ENCODE results near the gene TAX1BP1. TPM values are rescaled to one million over a fixed set of nuclear protein-coding genes. Genes with fewer than 3 reads are reported as not detected.

Gene TAX1BP1
- total and polyA plus RNA-seq, 8 donors = 28.3 to 64.6 (median 46.4) TPM

DNA sequence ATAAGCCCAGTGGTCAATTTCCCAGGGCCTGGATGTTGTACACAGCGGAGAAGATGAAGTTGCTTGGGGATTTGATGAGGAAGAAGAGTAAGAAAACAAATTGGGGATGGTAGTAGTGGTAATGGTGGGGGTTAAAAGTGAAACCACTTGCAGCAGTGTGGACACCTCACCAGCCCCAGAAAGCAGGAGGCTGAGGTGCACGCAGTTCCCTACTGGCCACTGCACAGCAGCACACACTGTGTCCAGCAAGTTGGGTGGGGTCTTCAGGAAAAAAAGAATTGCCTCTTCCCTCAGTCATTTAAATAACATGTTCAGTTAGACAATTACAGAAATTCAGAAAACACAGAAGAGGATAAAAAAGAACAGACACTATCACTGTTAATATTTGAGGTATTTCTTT, 96.6 kb downstream of the TAX1BP1 start:
- WGBS, 2 donors = 91 to 98% methylated on average over 2 of the region's 2 CpGs
- FAIRE-seq = no peak
- peak in 1 of 4 donors; percentile 4 for ATAC-seq

DNA sequence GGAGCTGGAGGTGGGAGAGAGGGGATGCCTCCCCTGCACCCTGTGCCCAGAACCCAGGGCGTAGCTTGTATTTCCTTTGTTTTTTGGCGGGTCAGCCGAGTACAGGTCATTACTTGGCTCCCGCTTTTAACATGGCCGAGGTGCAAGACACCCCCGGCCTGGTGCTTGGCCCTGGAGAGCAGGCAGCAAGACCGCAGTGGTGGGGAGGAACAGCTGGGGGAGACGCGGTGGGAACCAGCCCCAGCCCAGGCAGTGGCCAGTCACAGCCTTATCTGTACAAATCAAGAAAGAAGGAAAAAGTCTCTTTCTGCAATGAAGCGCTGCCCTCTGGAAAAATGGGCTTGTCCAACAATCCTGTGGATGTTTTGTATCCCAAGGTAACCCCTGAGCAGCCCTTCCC, 99.1 kb downstream of the TAX1BP1 start:
- DNase-seq = no peak
- 87% methylated on average over 10 of the region's 10 CpGs for WGBS, 2 donors

More for the DNA sequence above, 96.6 kb downstream of the TAX1BP1 start:
- Histone ChIP-seq H3K4me1 (no peaks in the 10 kb centered on the region), H3K27me3 (no peaks in the 10 kb centered on the region), H3K27ac (no peak overlapping the region), H3K9me3 (no peaks in the 10 kb centered on the region), H3K36me3 (no peaks in the 10 kb centered on the region), H3K4me3 (no peak overlapping the region)
- DNase-seq = no peak
- TF ChIP-seq, protein P1, sequence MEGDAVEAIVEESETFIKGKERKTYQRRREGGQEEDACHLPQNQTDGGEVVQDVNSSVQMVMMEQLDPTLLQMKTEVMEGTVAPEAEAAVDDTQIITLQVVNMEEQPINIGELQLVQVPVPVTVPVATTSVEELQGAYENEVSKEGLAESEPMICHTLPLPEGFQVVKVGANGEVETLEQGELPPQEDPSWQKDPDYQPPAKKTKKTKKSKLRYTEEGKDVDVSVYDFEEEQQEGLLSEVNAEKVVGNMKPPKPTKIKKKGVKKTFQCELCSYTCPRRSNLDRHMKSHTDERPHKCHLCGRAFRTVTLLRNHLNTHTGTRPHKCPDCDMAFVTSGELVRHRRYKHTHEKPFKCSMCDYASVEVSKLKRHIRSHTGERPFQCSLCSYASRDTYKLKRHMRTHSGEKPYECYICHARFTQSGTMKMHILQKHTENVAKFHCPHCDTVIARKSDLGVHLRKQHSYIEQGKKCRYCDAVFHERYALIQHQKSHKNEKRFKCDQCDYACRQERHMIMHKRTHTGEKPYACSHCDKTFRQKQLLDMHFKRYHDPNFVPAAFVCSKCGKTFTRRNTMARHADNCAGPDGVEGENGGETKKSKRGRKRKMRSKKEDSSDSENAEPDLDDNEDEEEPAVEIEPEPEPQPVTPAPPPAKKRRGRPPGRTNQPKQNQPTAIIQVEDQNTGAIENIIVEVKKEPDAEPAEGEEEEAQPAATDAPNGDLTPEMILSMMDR (IDR thresholded peaks at IDR 0.05) = no peak
- intact Hi-C loops (cut with DNase I) = no loop called here

DNA sequence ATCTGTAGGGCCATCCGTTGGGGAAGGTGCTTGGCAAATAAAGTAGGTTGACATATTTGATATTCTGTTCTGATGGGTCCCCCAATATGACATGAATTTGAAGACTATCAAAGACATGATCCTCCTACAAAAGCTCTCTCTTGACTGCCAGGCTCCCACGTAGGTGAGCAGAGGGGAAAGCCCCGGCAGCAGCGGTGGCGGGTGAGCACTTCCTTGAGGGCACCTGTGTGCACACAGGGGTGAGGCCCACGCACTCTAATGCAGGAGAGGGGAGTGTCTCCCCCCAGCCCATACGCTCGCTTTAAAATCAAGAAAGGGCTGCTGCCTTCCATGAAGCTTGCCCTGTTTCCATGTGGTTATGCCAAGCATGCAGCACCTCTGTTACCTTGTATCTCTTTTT, 100.4 kb downstream of the TAX1BP1 start:
- no peaks in the 10 kb centered on the region for H3K36me3 ChIP-seq
- H3K4me1 ChIP-seq = no peaks in the 10 kb centered on the region
- no peak for ATAC-seq
- TF ChIP-seq, protein P1 (IDR thresholded peaks at IDR 0.05) = no peak
- no peak overlapping the region for H3K4me3 ChIP-seq
- no peaks in the 10 kb centered on the region for H3K27me3 ChIP-seq
- no peak for FAIRE-seq
- 85 to 86% methylated on average over 8 of the region's 8 CpGs for WGBS, 2 donors
- intact Hi-C loops (cut with DNase I) = no loop called here
- H3K9me3 ChIP-seq = no peaks in the 10 kb centered on the region
- no peak for DNase-seq
- no peak overlapping the region for H3K27ac ChIP-seq

More for the DNA sequence above, 99.1 kb downstream of the TAX1BP1 start:
- ATAC-seq = no peak
- no peaks in the 10 kb centered on the region for H3K4me1 ChIP-seq
- H3K9me3 ChIP-seq = no peaks in the 10 kb centered on the region
- H3K36me3 ChIP-seq = no peaks in the 10 kb centered on the region
- H3K4me3 ChIP-seq = no peak overlapping the region
- no peak overlapping the region for H3K27ac ChIP-seq
- H3K27me3 ChIP-seq = no peaks in the 10 kb centered on the region
- intact Hi-C loops (cut with DNase I) = no loop called here
- no peak for FAIRE-seq
- TF ChIP-seq, protein P1 (IDR thresholded peaks at IDR 0.05) = no peak

DNA sequence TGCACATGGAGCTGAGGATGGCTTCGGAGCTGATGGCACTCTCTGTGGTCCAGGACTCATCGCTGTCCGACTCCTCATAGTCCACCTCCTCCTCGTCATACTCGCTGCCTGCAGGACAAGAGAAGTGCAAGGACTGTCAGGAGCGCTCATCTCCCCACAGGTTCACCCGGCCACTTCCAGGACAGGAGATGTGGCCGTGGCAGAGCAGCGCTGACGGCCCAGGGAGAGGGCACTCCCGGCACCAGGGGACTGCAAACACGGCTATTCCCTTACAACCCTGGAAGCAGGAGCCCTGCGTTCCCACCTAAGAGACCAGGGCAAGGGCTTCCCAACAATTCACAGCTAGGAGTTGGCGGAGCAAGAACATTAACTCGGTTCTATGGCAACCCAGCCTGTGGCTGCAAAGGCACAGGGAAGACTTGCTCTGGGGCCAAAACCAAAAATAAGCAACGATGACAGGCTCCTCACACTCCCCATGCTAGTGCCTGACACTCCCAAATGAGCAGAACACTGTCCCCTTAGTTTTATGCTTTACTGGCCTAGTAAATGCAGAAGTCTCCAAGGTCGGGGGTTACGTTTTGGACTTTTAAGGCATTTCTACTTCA, 100.9 kb downstream of the TAX1BP1 start:
- H3K9me3 ChIP-seq = no peaks in the 10 kb centered on the region
- H3K27me3 ChIP-seq = no peaks in the 10 kb centered on the region
- no peak for DNase-seq
- H3K4me3 ChIP-seq = no peak overlapping the region
- ATAC-seq = no peak
- no peaks in the 10 kb centered on the region for H3K4me1 ChIP-seq
- H3K27ac ChIP-seq = no peak overlapping the region
- FAIRE-seq = no peak
- intact Hi-C loops (cut with DNase I) = no loop called here
- TF ChIP-seq, protein P1 (IDR thresholded peaks at IDR 0.05) = no peak
- no peaks in the 10 kb centered on the region for H3K36me3 ChIP-seq
- WGBS, 2 donors = 92 to 95% methylated on average over 18 of the region's 18 CpGs

DNA sequence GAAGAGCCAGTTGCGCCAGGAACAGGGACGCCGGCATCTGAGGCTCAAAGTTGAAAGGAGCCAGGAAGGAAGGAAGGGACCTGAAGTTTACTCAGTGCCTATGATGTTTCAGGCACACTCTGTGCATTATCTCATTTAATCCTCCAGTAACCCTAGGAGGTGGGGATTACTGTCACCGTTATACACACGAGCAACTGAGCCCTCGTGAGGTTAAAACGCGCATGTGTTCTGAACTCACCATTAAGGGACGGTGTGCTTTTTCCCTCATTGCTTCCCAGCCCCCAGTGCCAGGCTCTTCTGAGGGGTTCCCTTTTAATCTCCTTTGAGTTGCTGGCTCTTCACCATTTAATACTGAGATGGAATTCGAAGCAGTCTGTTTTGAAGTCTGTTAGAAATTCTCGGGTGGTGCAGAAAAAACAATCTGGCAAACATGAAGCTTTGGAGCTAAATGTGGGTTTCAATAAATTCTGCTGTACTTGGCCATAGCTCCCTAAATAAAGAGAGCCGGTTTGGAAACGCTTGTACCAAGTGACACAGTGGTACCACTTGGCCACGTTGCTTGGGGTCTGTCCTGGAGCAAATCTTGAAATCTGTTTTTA, 102.2 kb downstream of the TAX1BP1 start:
- WGBS, 2 donors = 86 to 88% methylated on average over 14 of the region's 14 CpGs

More for the DNA sequence above, 102.2 kb downstream of the TAX1BP1 start:
- intact Hi-C loops (cut with DNase I) = no loop called here
- Histone ChIP-seq H3K4me3 (no peak overlapping the region), H3K36me3 (no peaks in the 10 kb centered on the region), H3K27me3 (no peaks in the 10 kb centered on the region), H3K27ac (no peak overlapping the region), H3K9me3 (no peaks in the 10 kb centered on the region), H3K4me1 (no peaks in the 10 kb centered on the region)
- TF ChIP-seq, protein P1 (IDR thresholded peaks at IDR 0.05) = no peak
- FAIRE-seq = no peak
- no peak for DNase-seq
- no peak for ATAC-seq
